Activated naive CD8-positive, alpha-beta T cell treated with anti-CD3 and anti-CD28 coated beads, Interleukin-2, amount 10 ng/mL, durations not matched to agents 7 days and 5 days (primary cell): ENCODE results near the gene PAX5. TPM values are rescaled to one million over a fixed set of nuclear protein-coding genes. Genes with fewer than 3 reads are reported as not detected.

ENCODE experiments used
- ATAC-seq: fragments of 150-1000 bp; cut with Tn5 transposase; one replicate; pipeline ENCODE4 v1.10.0; 2021; ENCODE audit warnings: low read depth, moderate library complexity
- POLR2A ChIA-PET: fragments of 350-600 bp; sonication (Branson Sonifier 250); formaldehyde crosslinking; loops from one replicate; lab custom pipeline; 2021; ENCODE audit warnings: antibody characterized with exemption; lab: Charles Lee
- DNase-seq: peaks from one replicate; pipeline ENCODE4 v3.0.0; 2021
- H3K27ac Mint-ChIP-seq: one replicate; pipeline ENCODE4 v1.8.0; 2022; ENCODE audit warnings: mild to moderate bottlenecking, mixed read lengths
- H3K27me3 Mint-ChIP-seq: one replicate; pipeline ENCODE4 v1.8.0; 2022; ENCODE audit warnings: mild to moderate bottlenecking, moderate library complexity, mixed read lengths
- H3K36me3 Mint-ChIP-seq: one replicate; pipeline ENCODE4 v1.8.0; 2021; ENCODE audit warnings: mild to moderate bottlenecking, mixed read lengths
- H3K4me1 Mint-ChIP-seq: one replicate; pipeline ENCODE4 v1.8.0; 2021; ENCODE audit warnings: mixed read lengths
- H3K4me3 Mint-ChIP-seq: one replicate; pipeline ENCODE4 v1.8.0; 2022; ENCODE audit warnings: mild to moderate bottlenecking, moderate library complexity, mixed read lengths
- H3K9me3 Mint-ChIP-seq: one replicate; pipeline ENCODE4 v1.8.0; 2021; ENCODE audit warnings: mixed read lengths
- total RNA-seq, 2 experiments: library from RNA; stranded (reverse); gene quantifications; one replicate each; pipeline ENCODE4 v1.2.3, GENCODE V29; 2021

PAX5 gene
- total RNA-seq, 2 experiments from 2014 or later = 0.89 to 1.1 TPM

DNA sequence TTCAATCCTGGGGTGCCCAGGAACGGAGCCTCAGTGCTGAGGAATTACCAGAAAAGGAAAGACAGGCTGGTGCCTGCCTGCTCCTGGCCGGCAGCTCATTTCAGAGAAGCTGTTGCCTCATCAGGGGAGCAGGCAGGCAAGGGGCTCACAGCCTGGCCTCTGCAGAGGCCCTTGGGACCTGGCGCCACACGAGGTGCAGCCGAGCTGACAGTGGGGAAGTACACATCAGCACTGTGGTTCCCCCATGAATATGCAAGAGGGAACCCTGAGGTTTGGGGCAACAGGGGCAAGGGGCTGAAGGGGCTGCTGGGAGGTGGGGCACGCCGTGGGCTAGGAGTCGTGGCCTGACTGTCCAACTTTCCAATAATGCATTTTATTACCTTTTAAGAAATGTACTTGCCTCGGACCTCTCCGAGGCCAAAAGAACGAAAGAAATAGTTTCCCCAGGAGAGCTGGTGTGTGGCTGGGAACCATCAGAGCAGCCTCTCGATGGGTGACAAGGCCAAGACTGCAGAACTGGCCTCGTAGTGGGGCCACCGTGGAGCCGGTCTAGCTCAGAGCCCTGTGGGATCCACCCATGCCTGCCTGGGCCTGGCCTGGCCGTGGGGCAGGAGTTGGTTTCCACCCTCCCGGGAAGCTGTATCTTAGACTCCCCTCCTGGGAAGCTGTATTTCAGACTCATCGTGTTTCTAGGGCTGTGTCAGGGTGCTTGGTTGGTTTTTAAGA lies 198.6 kb downstream of the PAX5 start:
- no peak overlapping the region for H3K4me3 Mint-ChIP-seq
- ATAC-seq (no peak), DNase-seq (no peak)
- no peak overlapping the region for H3K27ac Mint-ChIP-seq
- no peaks in the 10 kb centered on the region for H3K36me3 Mint-ChIP-seq
- POLR2A ChIA-PET = no interaction called here
- H3K27me3 Mint-ChIP-seq = peaks cover 3% of the 10 kb centered on the region
- no peaks in the 10 kb centered on the region for H3K9me3 Mint-ChIP-seq
- no peaks in the 10 kb centered on the region for H3K4me1 Mint-ChIP-seq

DNA sequence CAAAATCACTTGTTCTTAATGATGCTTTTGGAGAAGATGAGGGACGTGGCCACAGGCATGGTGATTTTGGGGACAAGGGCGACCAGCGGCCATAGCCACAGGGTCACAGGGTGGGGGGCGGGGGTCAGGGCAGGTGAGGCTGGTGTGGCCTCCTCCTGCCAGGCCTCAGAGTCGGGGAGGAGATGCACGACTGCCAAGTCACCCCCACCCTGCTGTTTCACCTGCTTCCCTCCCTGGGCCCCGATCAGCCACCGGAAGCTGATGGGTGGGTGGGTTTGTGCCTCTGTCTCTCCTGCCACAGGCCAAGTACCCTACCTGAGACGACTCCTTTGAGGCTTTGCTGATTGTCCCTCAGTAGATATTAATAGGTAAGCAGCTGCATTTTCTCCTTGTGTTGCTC lies 199.3 kb downstream of the PAX5 start:
- no peaks in the 10 kb centered on the region for H3K9me3 Mint-ChIP-seq
- H3K36me3 Mint-ChIP-seq = no peaks in the 10 kb centered on the region
- H3K4me3 Mint-ChIP-seq = no peak overlapping the region
- H3K27me3 Mint-ChIP-seq = peaks cover 3% of the 10 kb centered on the region
- no peak for DNase-seq
- no peak for ATAC-seq
- POLR2A ChIA-PET = no interaction called here
- no peak overlapping the region for H3K27ac Mint-ChIP-seq
- no peaks in the 10 kb centered on the region for H3K4me1 Mint-ChIP-seq

GRCh38 chr9:36833954-36834353 lies 200.1 kb downstream of the PAX5 start:
- Mint-ChIP-seq H3K36me3 (no peaks in the 10 kb centered on the region), H3K4me1 (no peaks in the 10 kb centered on the region), H3K27ac (no peak overlapping the region), H3K27me3 (peaks cover 7% of the 10 kb centered on the region), H3K9me3 (no peaks in the 10 kb centered on the region), H3K4me3 (no peak overlapping the region)
- ATAC-seq = no peak
- POLR2A ChIA-PET = no interaction called here
- DNase-seq = no peak

- H3K9me3 Mint-ChIP-seq = no peaks in the 10 kb centered on the region
- no peak overlapping the region for H3K4me3 Mint-ChIP-seq
- POLR2A ChIA-PET = no interaction called here
- no peak overlapping the region for H3K27ac Mint-ChIP-seq
- H3K36me3 Mint-ChIP-seq = no peaks in the 10 kb centered on the region
- DNase-seq (no peak), ATAC-seq (no peak)
- peaks cover 13% of the 10 kb centered on the region for H3K27me3 Mint-ChIP-seq
- no peaks in the 10 kb centered on the region for H3K4me1 Mint-ChIP-seq
Observed at GRCh38 chr9:36832164-36832795, 201.8 kb downstream of the PAX5 start.

DNA sequence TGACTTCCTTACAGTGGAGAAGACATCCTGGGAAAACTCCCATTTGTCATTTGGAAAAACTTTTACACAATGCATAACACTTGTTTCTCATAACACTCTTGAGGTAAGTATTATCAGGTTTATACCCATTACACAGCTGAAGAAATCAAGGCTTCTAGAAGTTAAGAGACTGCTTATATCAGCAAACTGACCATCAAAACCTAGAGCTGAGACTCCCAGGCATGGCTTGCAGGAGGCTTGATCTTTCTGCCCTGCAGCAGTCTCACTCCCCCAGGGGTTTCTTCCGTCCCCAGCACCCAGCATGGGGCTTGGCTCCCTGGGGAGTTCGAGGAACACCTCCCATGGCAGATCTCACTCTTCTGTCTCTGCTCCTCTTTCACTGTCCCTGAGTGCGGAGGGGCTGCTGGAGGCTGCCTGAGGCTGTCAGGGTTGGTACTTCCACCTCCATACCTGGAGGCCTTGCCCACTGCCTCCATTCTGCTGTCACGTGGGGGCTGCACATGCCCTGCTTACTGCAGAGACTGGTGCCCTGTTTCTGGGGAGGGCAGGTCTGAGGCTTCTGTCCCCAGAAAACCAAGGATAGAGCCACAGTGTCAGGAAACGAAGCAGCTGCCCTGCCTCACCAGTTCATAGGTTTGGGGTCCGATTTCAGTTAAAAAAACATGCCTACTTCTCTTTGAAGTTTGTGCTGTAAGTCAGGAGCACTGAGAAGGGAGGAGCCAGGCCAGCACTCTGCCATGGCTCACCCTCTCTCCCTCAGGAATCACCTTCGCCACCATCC lies 202.5 kb downstream of the PAX5 start:
- Mint-ChIP-seq H3K4me3 (no peak overlapping the region), H3K27me3 (peaks cover 15% of the 10 kb centered on the region), H3K9me3 (no peaks in the 10 kb centered on the region), H3K27ac (no peak overlapping the region), H3K4me1 (no peaks in the 10 kb centered on the region), H3K36me3 (no peaks in the 10 kb centered on the region)
- DNase-seq (no peak), ATAC-seq (no peak)
- POLR2A ChIA-PET = no interaction called here

GRCh38 chr9:36828611-36829013 lies 205.5 kb downstream of the PAX5 start:
- Mint-ChIP-seq H3K4me1 (no peaks in the 10 kb centered on the region), H3K27ac (no peak overlapping the region), H3K4me3 (no peak overlapping the region), H3K9me3 (no peaks in the 10 kb centered on the region), H3K36me3 (no peaks in the 10 kb centered on the region), H3K27me3 (peaks cover 17% of the 10 kb centered on the region)
- ATAC-seq = no peak
- POLR2A ChIA-PET = no interaction called here
- DNase-seq = no peak

DNA sequence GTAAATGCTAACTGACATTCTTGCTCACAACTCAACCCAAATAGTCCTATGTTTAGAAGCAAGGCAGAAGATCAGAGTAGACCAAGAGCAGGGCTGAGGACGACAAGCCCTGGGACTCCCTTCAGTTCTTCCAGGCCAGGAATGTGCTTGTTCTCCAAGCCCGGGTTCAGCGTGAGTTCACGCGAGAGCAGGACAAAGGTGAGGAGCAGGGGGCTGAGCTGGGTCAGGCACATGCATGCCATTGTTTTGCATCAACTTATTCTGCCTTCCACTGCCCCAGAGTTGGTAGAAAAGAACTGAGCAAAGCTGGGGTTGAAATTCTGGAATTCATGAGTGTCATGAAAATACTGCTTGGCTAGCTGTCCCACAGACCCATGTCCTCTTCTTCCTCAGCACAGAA lies 206.5 kb downstream of the PAX5 start:
- H3K4me3 Mint-ChIP-seq = no peak overlapping the region
- no peak for DNase-seq
- H3K27ac Mint-ChIP-seq = no peak overlapping the region
- no peaks in the 10 kb centered on the region for H3K9me3 Mint-ChIP-seq
- no peaks in the 10 kb centered on the region for H3K36me3 Mint-ChIP-seq
- no peaks in the 10 kb centered on the region for H3K4me1 Mint-ChIP-seq
- POLR2A ChIA-PET = no interaction called here
- H3K27me3 Mint-ChIP-seq = peaks cover 16% of the 10 kb centered on the region
- no peak for ATAC-seq

DNA sequence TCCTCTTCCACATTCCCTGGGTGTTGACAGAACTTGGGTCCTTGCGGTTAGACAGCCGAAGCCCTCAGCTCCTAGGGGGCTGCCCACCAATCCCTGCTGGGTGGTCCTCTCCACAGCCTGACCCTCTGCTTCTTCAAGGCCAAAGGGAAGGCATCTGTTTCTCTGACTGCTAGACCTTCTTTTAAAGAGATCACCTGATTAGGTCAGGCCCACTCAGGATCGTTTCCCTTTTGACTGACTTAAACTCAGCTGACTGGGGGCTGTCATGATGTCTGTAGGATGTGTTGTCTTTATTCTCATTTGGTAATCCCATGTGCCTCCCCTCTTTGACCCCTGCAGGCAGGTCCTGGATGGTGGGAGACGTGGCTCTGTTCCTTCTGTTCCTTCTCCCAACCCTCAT lies 207.5 kb downstream of the PAX5 start:
- Mint-ChIP-seq H3K4me3 (no peak overlapping the region), H3K36me3 (no peaks in the 10 kb centered on the region), H3K27me3 (peaks cover 14% of the 10 kb centered on the region), H3K9me3 (no peaks in the 10 kb centered on the region), H3K27ac (no peak overlapping the region), H3K4me1 (no peaks in the 10 kb centered on the region)
- ATAC-seq = no peak
- DNase-seq = no peak
- POLR2A ChIA-PET = no interaction called here

DNA sequence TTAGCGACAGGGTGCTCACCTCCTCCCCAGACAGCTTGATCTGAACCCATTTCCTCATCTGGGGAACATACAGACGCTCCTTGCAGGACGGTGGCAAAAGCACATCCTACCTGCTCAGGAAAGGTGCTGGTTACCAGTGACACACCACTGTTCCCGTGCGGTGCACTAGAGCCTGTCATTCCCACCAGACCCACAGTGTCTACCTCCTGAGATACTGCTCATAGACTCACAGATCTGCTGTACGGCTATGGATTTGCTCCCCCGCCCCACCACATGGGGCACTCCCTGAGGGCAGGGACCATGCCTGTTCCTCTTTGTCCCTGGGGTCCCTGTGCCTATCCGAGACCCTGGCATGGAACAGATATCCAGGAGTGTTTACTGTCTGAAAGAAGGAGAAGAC lies 208.9 kb downstream of the PAX5 start:
- H3K36me3 Mint-ChIP-seq = no peaks in the 10 kb centered on the region
- H3K4me3 Mint-ChIP-seq = no peak overlapping the region
- no peak for DNase-seq
- POLR2A ChIA-PET = no interaction called here
- no peak overlapping the region for H3K27ac Mint-ChIP-seq
- no peak for ATAC-seq
- no peaks in the 10 kb centered on the region for H3K9me3 Mint-ChIP-seq
- peaks cover 14% of the 10 kb centered on the region for H3K27me3 Mint-ChIP-seq
- no peaks in the 10 kb centered on the region for H3K4me1 Mint-ChIP-seq

GRCh38 chr9:36823934-36824333 lies 210.1 kb downstream of the PAX5 start:
- Mint-ChIP-seq H3K27ac (no peak overlapping the region), H3K4me1 (no peaks in the 10 kb centered on the region), H3K36me3 (no peaks in the 10 kb centered on the region), H3K9me3 (no peaks in the 10 kb centered on the region), H3K27me3 (peaks cover 12% of the 10 kb centered on the region), H3K4me3 (no peak overlapping the region)
- ATAC-seq (no peak), DNase-seq (no peak)
- POLR2A ChIA-PET = no interaction called here

- POLR2A ChIA-PET = no interaction called here
- Mint-ChIP-seq H3K27ac (no peak overlapping the region), H3K36me3 (no peaks in the 10 kb centered on the region), H3K27me3 (peaks cover 15% of the 10 kb centered on the region), H3K4me1 (peaks cover 2% of the 10 kb centered on the region), H3K9me3 (no peaks in the 10 kb centered on the region), H3K4me3 (no peak overlapping the region)
- ATAC-seq (no peak), DNase-seq (no peak)
Observed at GRCh38 chr9:36823466-36823865, 210.6 kb downstream of the PAX5 start.

- POLR2A ChIA-PET = no interaction called here
- DNase-seq (no peak), ATAC-seq (no peak)
- H3K4me3 Mint-ChIP-seq = no peak overlapping the region
- no peaks in the 10 kb centered on the region for H3K9me3 Mint-ChIP-seq
- peaks cover 16% of the 10 kb centered on the region for H3K27me3 Mint-ChIP-seq
- peaks cover 2% of the 10 kb centered on the region for H3K4me1 Mint-ChIP-seq
- no peaks in the 10 kb centered on the region for H3K36me3 Mint-ChIP-seq
- no peak overlapping the region for H3K27ac Mint-ChIP-seq
Observed at GRCh38 chr9:36822201-36822600, 211.9 kb downstream of the PAX5 start.

DNA sequence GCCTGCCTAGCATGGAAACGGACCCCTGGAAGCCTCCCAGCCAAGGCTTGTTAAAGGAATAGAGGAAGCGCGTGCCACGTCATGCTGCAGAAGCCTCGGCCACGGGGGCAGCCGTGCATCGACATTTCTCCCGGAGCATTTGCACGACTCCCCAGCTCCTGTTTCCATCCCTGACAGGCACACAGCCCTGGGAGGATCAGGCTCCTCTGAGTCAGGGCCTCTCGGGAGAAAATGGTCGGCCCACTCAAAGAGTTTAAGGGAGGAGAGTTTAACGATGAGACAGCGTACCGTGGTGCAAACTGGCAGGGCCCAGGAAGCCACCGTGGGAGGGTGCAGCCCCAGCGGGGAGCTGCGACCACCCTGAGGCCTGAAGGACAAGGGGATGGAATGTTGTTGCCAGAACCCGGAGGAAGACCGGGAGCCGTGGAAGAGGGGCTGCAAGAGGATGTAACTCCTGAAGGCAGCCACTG lies 213.6 kb downstream of the PAX5 start:
- H3K27me3 Mint-ChIP-seq = peaks cover 20% of the 10 kb centered on the region
- no peaks in the 10 kb centered on the region for H3K36me3 Mint-ChIP-seq
- no peak overlapping the region for H3K4me3 Mint-ChIP-seq
- peaks cover 2% of the 10 kb centered on the region for H3K4me1 Mint-ChIP-seq
- POLR2A ChIA-PET = no interaction called here
- ATAC-seq (no peak), DNase-seq (no peak)
- H3K27ac Mint-ChIP-seq = no peak overlapping the region
- no peaks in the 10 kb centered on the region for H3K9me3 Mint-ChIP-seq
